Prostate gland (tissue), 2 donors: ENCODE data around the gene BCL6B.

ENCODE experiments used
- CTCF ChIP-seq, 4 experiments: fragments of 200-600 bp in 2 of 4; fragments of 450-650 bp in 2 of 4; sonication (generic) in 2 of 4; IDR thresholded peaks; 1 replicate in 3 of 4; 2 replicates in 1 of 4; pipeline ENCODE4 v1.5.1; 2016 to 2019; ENCODE audit warnings: antibody characterized with exemption in 4 of 4, mild to moderate bottlenecking in 2 of 4, moderate library complexity in 2 of 4
- POLR2A ChIP-seq: fragments of 450-650 bp; IDR thresholded peaks from one replicate; pipeline ENCODE4 v1.6.1; 2016; ENCODE audit warnings: antibody characterized with exemption, mild to moderate bottlenecking
- POLR2AphosphoS5 ChIP-seq: sonication (generic); formaldehyde crosslinking; IDR thresholded peaks from one replicate; pipeline ENCODE4 v1.6.1; 2017; ENCODE audit warnings: antibody characterized with exemption

GRCh38 chr17:7070712-7071111 lies 47.9 kb downstream of the BCL6B start:
- TF ChIP-seq POLR2A (no peak), CTCF (IDR thresholded peaks at IDR 0.05) (no peak), POLR2AphosphoS5 (no peak)
